ENCODE data around the gene HDAC10.

- TF ChIP-seq CTCF (IDR thresholded peaks at IDR 0.05) = no peak
- no peak for TF ChIP-seq POLR2A (IDR thresholded peaks at IDR 0.05)
These were observed 45.1 kb downstream of the HDAC10 start for GRCh38 chr22:50205781-50206569.

Data from thyroid gland (tissue), 4 donors.